A673 (cell line): ENCODE data around the gene RPS26. TPM values are rescaled to one million over a fixed set of nuclear protein-coding genes. Genes with fewer than 3 reads are reported as not detected.

Experiments
- BruUV-seq: library from RNA; stranded (reverse); fragments of 400-500 nt; replicated peaks from 2 replicates; lab custom pipeline; 2021; lab: Mats Ljungman, UMichigan
- CTCF ChIA-PET: fragments of 300-600 bp; sonication (Branson Sonifier 250); formaldehyde crosslinking; loops from one replicate; lab custom pipeline; 2022; ENCODE audit warnings: antibody characterized with exemption; lab: Charles Lee
- POLR2A ChIA-PET: fragments of 300-600 bp; sonication (Branson Sonifier 250); formaldehyde crosslinking; loops from one replicate; lab custom pipeline; 2022; ENCODE audit warnings: antibody characterized with exemption; ENCODE audit not compliant: low non-redundant PET; lab: Charles Lee
- DNase-seq: peaks from one replicate; pipeline ENCODE4 v3.0.0-alpha.2; 2015; ENCODE audit warnings: low spot score
- H3K27ac ChIP-seq: fragments of 200-600 bp; sonication (generic); 2 replicates; pipeline ENCODE4 v1.5.1; 2016; ENCODE audit warnings: mixed run types, low read depth, mild to moderate bottlenecking, mixed read lengths, antibody characterized with exemption, low read length; ENCODE audit not compliant: poor library complexity, severe bottlenecking
- H3K27me3 ChIP-seq: fragments of 200-600 bp; sonication (generic); replicated peaks from 2 replicates; pipeline ENCODE4 v1.6.1; 2017; ENCODE audit warnings: mixed run types, low read depth, mild to moderate bottlenecking, mixed read lengths, antibody characterized with exemption, low read length; ENCODE audit not compliant: insufficient read depth, poor library complexity
- H3K36me3 ChIP-seq: fragments of 200-600 bp; sonication (generic); 2 replicates; pipeline ENCODE4 v1.6.1; 2016; ENCODE audit warnings: mixed run types, mild to moderate bottlenecking, mixed read lengths, antibody characterized with exemption, low read length; ENCODE audit not compliant: insufficient read depth, poor library complexity, severe bottlenecking
- H3K4me1 ChIP-seq: fragments of 200-600 bp; sonication (generic); 2 replicates; pipeline ENCODE4 v1.6.1; 2017; ENCODE audit warnings: mixed run types, mild to moderate bottlenecking, mixed read lengths, antibody characterized with exemption, low read length; ENCODE audit not compliant: insufficient read depth, poor library complexity, severe bottlenecking
- H3K4me3 ChIP-seq: fragments of 200-600 bp; sonication (generic); 2 replicates; pipeline ENCODE4 v1.5.1; 2016; ENCODE audit warnings: low read depth, mixed run types, mild to moderate bottlenecking, mixed read lengths, low read length; ENCODE audit not compliant: poor library complexity, severe bottlenecking
- H3K9me3 ChIP-seq: fragments of 200-600 bp; sonication (generic); 2 replicates; pipeline ENCODE4 v1.6.1; 2016; ENCODE audit warnings: mixed run types, low read depth, mild to moderate bottlenecking, mixed read lengths, antibody characterized with exemption, low read length; ENCODE audit not compliant: poor library complexity, severe bottlenecking
- CTCF ChIP-seq: fragments of 300-800, 200-600 bp; sonication (generic); conservative IDR thresholded peaks from 2 replicates; pipeline ENCODE4 v1.5.1; 2017; ENCODE audit warnings: low read depth, mild to moderate bottlenecking, antibody characterized with exemption, low read length, moderate library complexity, mixed read lengths
- EZH2 ChIP-seq: fragments of 200-600 bp; sonication (generic); IDR thresholded peaks from 2 replicates; pipeline ENCODE4 v1.6.1; 2017; ENCODE audit warnings: borderline replicate concordance, low read depth, mild to moderate bottlenecking, mixed read lengths, antibody characterized with exemption, low read length; ENCODE audit not compliant: poor library complexity, severe bottlenecking
- intact Hi-C: fragments of 100-400 bp; cut with micrococcal nuclease; formaldehyde crosslinking; loops from one replicate; pipeline ENCODE4 v1.10.0; 2022; ENCODE audit not compliant: unreplicated experiment
- total RNA-seq: library from RNA; stranded (reverse); gene quantifications from 2 replicates; pipeline ENCODE4 v1.2.3, GENCODE V29; 2021

The RPS26 gene
- total RNA-seq, 1 experiment from 2014 or later = 69.9 TPM

DNA sequence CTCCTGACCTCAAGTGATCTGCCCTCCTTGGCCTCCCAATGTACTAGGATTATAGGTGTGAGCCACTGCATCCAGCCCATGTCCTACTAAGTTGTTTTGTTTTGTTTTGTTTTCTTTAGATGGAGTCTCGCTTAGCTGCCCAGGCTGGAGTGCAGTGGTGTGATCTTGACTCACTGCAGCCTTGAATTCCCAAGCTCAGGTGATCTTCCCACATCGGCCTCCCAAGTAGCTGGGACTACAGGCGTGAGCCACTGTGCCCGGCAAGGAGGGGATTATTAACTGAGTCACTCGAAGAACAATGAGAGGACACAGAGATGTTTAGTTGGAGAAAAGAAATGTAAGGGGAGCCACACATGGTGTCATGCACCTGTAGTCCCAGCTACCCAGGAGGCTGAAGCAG lies 20.3 kb downstream of the RPS26 start:
- BruUV-seq = no TSS peak
- DNase-seq = no peak
- Histone ChIP-seq H3K27me3 (no peaks in the 10 kb centered on the region), H3K9me3 (no peaks in the 10 kb centered on the region), H3K4me1 (no peaks in the 10 kb centered on the region), H3K4me3 (no peak overlapping the region), H3K27ac (no peak overlapping the region), H3K36me3 (no peaks in the 10 kb centered on the region)
- no peak for TF ChIP-seq CTCF
- TF ChIP-seq EZH2 = no peak
- POLR2A ChIA-PET = no interaction called here
- intact Hi-C loops = no loop called here
- CTCF ChIA-PET = no interaction called here

DNA sequence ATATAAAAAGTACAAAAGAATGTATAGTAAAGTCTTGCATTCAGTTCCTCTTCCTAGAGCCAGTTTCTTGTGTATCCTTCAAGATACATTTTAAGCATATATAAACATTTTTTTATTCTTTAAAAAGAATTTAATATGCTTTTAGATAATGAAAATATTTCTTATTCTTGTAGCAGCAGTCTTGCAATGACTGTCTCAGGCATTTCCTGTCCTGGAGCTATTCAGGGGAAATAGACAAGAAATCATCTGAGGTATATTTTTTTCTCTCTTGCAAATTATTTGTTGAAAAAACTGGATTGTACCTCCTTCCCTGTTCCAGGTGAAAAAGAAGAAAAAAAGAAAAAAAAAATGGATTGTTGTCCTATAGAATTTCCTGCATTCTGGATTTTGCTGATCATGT lies 21.3 kb downstream of the RPS26 start:
- Histone ChIP-seq H3K36me3 (no peaks in the 10 kb centered on the region), H3K27me3 (no peaks in the 10 kb centered on the region), H3K27ac (no peak overlapping the region), H3K4me1 (no peaks in the 10 kb centered on the region), H3K9me3 (no peaks in the 10 kb centered on the region), H3K4me3 (no peak overlapping the region)
- BruUV-seq = no TSS peak
- intact Hi-C loops = no loop called here
- DNase-seq = no peak
- CTCF ChIA-PET = no interaction called here
- no peak for TF ChIP-seq CTCF
- TF ChIP-seq EZH2 = no peak
- POLR2A ChIA-PET = no interaction called here

- Histone ChIP-seq H3K4me1 (no peaks in the 10 kb centered on the region), H3K9me3 (no peaks in the 10 kb centered on the region), H3K27ac (no peak overlapping the region), H3K36me3 (no peaks in the 10 kb centered on the region), H3K4me3 (no peak overlapping the region), H3K27me3 (no peaks in the 10 kb centered on the region)
- no TSS peak for BruUV-seq
- POLR2A ChIA-PET = no interaction called here
- no peak for TF ChIP-seq CTCF
- TF ChIP-seq EZH2 = no peak
- intact Hi-C loops = no loop called here
- no peak for DNase-seq
- CTCF ChIA-PET = no interaction called here
Measured at GRCh38 chr12:56071648-56072047, 29.9 kb downstream of the RPS26 start.
